HG03571 (cell line): ENCODE data around the gene ZXDC.

Source experiments
- ATAC-seq: cut with Tn5 transposase; IDR thresholded peaks from one replicate; pipeline ENCODE4 v1.9.1; 2021; ENCODE audit not compliant: unreplicated experiment

ZXDC gene

GRCh38 chr3:126490619-126491018 is 14.9 kb upstream of the ZXDC start:
- ATAC-seq: no peak

GRCh38 chr3:126488886-126489569 is 13.3 kb upstream of the ZXDC start:
- ATAC-seq: no peak

GRCh38 chr3:126488185-126488584 is 12.5 kb upstream of the ZXDC start:
- no peak for ATAC-seq

GRCh38 chr3:126487151-126487771 is 11.6 kb upstream of the ZXDC start:
- no peak for ATAC-seq

GRCh38 chr3:126486360-126486847 is 10.7 kb upstream of the ZXDC start:
- ATAC-seq: no peak

- ATAC-seq: no peak
These were observed 10.3 kb upstream of the ZXDC start for GRCh38 chr3:126485956-126486355.

GRCh38 chr3:126485176-126485897 is 9.6 kb upstream of the ZXDC start:
- no peak for ATAC-seq

- ATAC-seq: no peak
These were observed 9.0 kb upstream of the ZXDC start for GRCh38 chr3:126484662-126485061.

GRCh38 chr3:126484148-126484547 is 8.5 kb upstream of the ZXDC start:
- no peak for ATAC-seq

GRCh38 chr3:126483321-126483761 is 7.7 kb upstream of the ZXDC start:
- no peak for ATAC-seq

- no peak for ATAC-seq
These were observed 7.0 kb upstream of the ZXDC start for GRCh38 chr3:126482503-126483255.

GRCh38 chr3:126481808-126482502 is 6.3 kb upstream of the ZXDC start:
- no peak for ATAC-seq

- ATAC-seq: no peak
These were observed 5.2 kb upstream of the ZXDC start for GRCh38 chr3:126480861-126481260.

GRCh38 chr3:126480206-126480605 is 4.5 kb upstream of the ZXDC start:
- no peak for ATAC-seq

- no peak for ATAC-seq
These were observed 4.0 kb upstream of the ZXDC start for GRCh38 chr3:126479642-126480041.

- ATAC-seq: no peak
These were observed 3.1 kb upstream of the ZXDC start for GRCh38 chr3:126478581-126479310.

GRCh38 chr3:126477061-126477380 is 1.3 kb upstream of the ZXDC start:
- ATAC-seq: no peak

GRCh38 chr3:126476166-126477060 is 722 bp upstream of the ZXDC start:
- ATAC-seq: peak; percentile 17
